Gastrocnemius medialis (tissue), 4 donors: Measurements from ENCODE around the gene PARVA. TPM values are rescaled to one million over a fixed set of nuclear protein-coding genes. Genes with fewer than 3 reads are reported as not detected.
A peak's percentile ranks its signal among the peaks of the same experiment; 100 is the strongest.

Source experiments
- ATAC-seq, 2 donors: fragments of 150-250 bp; one replicate each; pipeline ENCODE4 v1.9.1; 2016
- DNase-seq, 2 donors: peaks; one replicate each; pipeline ENCODE4 v3.0.0-alpha.2; 2019
- H3K27ac ChIP-seq, 4 donors: fragments of 200-600 bp; sonication (generic); 1 replicate in 1 of 4; 2 replicates in 3 of 4; pipeline ENCODE4 v1.5.1; 2016 to 2018; ENCODE audit warnings: mild to moderate bottlenecking in 2 of 4, moderate library complexity in 1 of 4
- H3K27me3 ChIP-seq, 3 donors: fragments of 200-600 bp; sonication (generic) in 2 of 3; 1 replicate in 1 of 3; 2 replicates in 2 of 3; pipeline versions ENCODE4 v1.5.1 to v1.6.0; 2016 to 2019; ENCODE audit warnings: mild to moderate bottlenecking in 1 of 3, moderate library complexity in 1 of 3
- H3K36me3 ChIP-seq, 2 donors: fragments of 200-600 bp; sonication (generic) in 1 of 2; one replicate each; pipeline ENCODE4 v1.5.1; 2017 to 2018
- H3K4me1 ChIP-seq, 2 donors: fragments of 200-600 bp; sonication (generic) in 1 of 2; one replicate each; pipeline ENCODE4 v1.5.1; 2016 to 2017; ENCODE audit warnings: mild to moderate bottlenecking in 2 of 2
- H3K4me3 ChIP-seq, 4 donors: fragments of 200-600 bp; sonication (generic) in 3 of 4; 1 replicate in 1 of 4; 2 replicates in 3 of 4; pipeline ENCODE4 v1.5.1; 2016 to 2019; ENCODE audit warnings: mild to moderate bottlenecking in 2 of 4
- H3K9me3 ChIP-seq, 3 donors: fragments of 200-600 bp; sonication (generic) in 2 of 3; 1 replicate in 1 of 3; 2 replicates in 2 of 3; pipeline ENCODE4 v1.5.1; 2016 to 2019
- POLR2A ChIP-seq, 2 donors: fragments of 450-650 bp; IDR thresholded peaks; one replicate each; pipeline ENCODE4 v1.6.1; 2017; ENCODE audit warnings: antibody characterized with exemption in 2 of 2, mild to moderate bottlenecking in 2 of 2, moderate library complexity in 2 of 2
- in situ Hi-C, 4 donors: fragments of 200-750 bp; cut with MboI; loops; one replicate each; pipeline versions ENCODE4 v1.15.0 to v1.8.0; 2017; ENCODE audit warnings: low sequenced_read_pairs in 4 of 4
- intact Hi-C: fragments of 100-400 bp; cut with DNase I; formaldehyde crosslinking; loops from one replicate; pipeline ENCODE4 v1.15.1; 2023; ENCODE audit warnings: low total_unique reads
- total RNA-seq, 4 donors: library from RNA; depleted of rRNA; stranded (reverse); fragments of >200 nt; gene quantifications; one replicate each; pipeline versions ENCODE4 v1.1.0 to v1.2.3, GENCODE V29; 2016
- TF ChIP-seq, protein P1 (sequence below), 5 experiments: fragments of 450-650 bp in 3 of 5; fragments of 200-600 bp in 2 of 5; sonication (generic) in 2 of 5; IDR thresholded peaks in 4 of 5; conservative IDR thresholded peaks in 1 of 5; 1 replicate in 4 of 5; 2 replicates in 1 of 5; pipeline ENCODE4 v1.5.1; 2016 to 2019; ENCODE audit warnings: antibody characterized with exemption in 5 of 5, mild to moderate bottlenecking in 3 of 5, moderate library complexity in 3 of 5

The PARVA gene
- total RNA-seq, 4 donors from 2014 or later: 4.4 to 9.7 (median 8.4) TPM

DNA sequence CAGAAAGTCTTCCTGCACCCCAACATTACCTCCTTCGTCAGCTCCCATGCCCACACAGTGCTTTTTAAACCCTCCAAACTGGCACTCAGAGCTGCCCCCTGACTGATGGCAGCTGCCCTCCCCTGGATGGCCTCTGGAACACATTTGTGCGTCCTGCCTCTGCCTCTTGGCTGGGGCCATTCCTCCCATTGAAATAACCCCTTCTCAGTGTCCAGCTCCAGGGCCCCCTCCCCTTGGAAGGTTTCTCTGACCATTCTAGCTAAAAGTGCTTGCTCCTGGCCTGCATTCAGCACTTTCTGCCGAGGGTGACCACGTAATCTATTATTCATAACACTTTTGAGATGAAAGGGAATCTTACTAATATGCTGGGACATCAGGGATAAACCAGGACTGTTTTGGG, 130.0 kb downstream of the PARVA start:
- Histone ChIP-seq H3K27me3 (no peaks in the 10 kb centered on the region), H3K27ac (peak overlapping the region in 3 of 4 donors; percentile 44 to 57 (median 49)), H3K36me3 (no peaks in the 10 kb centered on the region), H3K9me3 (no peaks in the 10 kb centered on the region), H3K4me3 (no peak overlapping the region), H3K4me1 (peaks cover 3 to 8% of the 10 kb centered on the region in 2 donors)
- no peak for DNase-seq
- intact Hi-C loops (loop anchor here (10.0 kb wide), 1 partner anchor 173 kb away; no protein-coding TSS in a partner anchor), in situ Hi-C loops (no loop called here)
- TF ChIP-seq POLR2A (IDR thresholded peaks at IDR 0.05): no peak
- TF ChIP-seq, protein P1, sequence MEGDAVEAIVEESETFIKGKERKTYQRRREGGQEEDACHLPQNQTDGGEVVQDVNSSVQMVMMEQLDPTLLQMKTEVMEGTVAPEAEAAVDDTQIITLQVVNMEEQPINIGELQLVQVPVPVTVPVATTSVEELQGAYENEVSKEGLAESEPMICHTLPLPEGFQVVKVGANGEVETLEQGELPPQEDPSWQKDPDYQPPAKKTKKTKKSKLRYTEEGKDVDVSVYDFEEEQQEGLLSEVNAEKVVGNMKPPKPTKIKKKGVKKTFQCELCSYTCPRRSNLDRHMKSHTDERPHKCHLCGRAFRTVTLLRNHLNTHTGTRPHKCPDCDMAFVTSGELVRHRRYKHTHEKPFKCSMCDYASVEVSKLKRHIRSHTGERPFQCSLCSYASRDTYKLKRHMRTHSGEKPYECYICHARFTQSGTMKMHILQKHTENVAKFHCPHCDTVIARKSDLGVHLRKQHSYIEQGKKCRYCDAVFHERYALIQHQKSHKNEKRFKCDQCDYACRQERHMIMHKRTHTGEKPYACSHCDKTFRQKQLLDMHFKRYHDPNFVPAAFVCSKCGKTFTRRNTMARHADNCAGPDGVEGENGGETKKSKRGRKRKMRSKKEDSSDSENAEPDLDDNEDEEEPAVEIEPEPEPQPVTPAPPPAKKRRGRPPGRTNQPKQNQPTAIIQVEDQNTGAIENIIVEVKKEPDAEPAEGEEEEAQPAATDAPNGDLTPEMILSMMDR (IDR thresholded peaks at IDR 0.05 in 4 of 5, conservative IDR thresholded peaks at IDR 0.05 in 1 of 5): no peak
- ATAC-seq: no peak

DNA sequence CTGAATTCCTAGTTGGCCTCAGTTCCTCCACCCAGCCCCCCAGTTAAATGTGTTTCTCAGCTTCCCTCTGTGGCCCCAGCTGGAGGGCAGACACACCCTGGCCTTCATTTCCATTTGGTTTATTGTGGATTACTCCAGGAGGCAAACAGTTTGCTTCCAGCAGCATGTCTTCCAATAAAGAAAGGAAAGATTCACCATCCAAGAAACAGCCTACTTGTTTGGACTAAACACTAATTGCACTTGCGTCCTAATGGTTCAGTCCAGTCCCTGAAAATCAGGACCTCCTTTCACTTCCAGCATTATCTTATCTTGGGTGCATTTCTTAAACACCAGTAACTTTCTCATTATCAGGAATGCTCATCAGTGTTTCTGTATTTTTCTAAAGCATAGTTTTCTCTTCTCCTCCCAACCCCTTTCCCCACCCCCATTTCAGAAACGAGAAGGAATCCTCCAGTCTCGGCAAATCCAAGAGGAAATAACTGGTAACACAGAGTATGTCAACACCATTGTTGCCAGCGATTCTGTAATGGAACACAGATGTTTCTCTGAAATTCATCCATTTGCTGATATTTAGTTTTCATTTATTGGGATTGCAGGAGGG, 130.9 kb downstream of the PARVA start:
- Histone ChIP-seq H3K4me1 (peaks cover 0 to under 1% of the 10 kb centered on the region in 2 donors), H3K4me3 (peak overlapping the region in 1 of 4 donors; percentile 13), H3K27ac (peak overlapping the region in 3 of 4 donors; percentile 44 to 57 (median 49)), H3K36me3 (no peaks in the 10 kb centered on the region), H3K27me3 (no peaks in the 10 kb centered on the region), H3K9me3 (no peaks in the 10 kb centered on the region)
- ATAC-seq (peak; percentile 69 to 76), DNase-seq (peak in 1 of 2 donors; percentile 22)
- no peak for TF ChIP-seq POLR2A (IDR thresholded peaks at IDR 0.05)
- TF ChIP-seq, protein P1 (IDR thresholded peaks at IDR 0.05 in 4 of 5, conservative IDR thresholded peaks at IDR 0.05 in 1 of 5): no peak
- intact Hi-C loops: loop anchor here (10.0 kb wide), 1 partner anchor 173 kb away; no protein-coding TSS in a partner anchor
- in situ Hi-C loops: no loop called here

DNA sequence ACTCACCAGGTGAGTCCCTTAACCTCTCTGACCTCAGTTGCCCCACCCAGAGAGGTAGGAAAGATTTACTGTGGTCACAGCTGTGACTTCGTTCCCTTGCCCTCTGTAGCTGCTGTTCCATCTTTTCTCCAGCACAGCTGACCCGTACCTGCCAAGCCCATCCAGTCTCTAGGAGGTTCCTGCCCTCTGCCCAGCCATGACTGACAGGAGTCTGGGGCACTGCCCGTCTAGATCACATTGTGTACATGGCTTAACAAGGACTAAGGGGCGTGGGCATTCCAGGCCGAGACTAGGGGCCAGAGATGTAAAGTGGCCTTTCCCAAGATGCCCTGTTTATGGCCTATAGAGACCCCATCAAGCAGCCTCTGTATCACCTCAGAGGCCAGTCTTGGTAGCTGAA, 132.0 kb downstream of the PARVA start:
- intact Hi-C loops (loop anchor here (10.0 kb wide), 1 partner anchor 175 kb away; no protein-coding TSS in a partner anchor), in situ Hi-C loops (no loop called here)
- TF ChIP-seq, protein P1 (IDR thresholded peaks at IDR 0.05 in 4 of 5, conservative IDR thresholded peaks at IDR 0.05 in 1 of 5): no peak
- no peak for TF ChIP-seq POLR2A (IDR thresholded peaks at IDR 0.05)
- ATAC-seq: no peak
- DNase-seq: no peak
- Histone ChIP-seq H3K9me3 (no peaks in the 10 kb centered on the region), H3K27ac (no peak overlapping the region), H3K27me3 (no peaks in the 10 kb centered on the region), H3K4me3 (no peak overlapping the region), H3K36me3 (no peaks in the 10 kb centered on the region), H3K4me1 (no peaks in the 10 kb centered on the region)

DNA sequence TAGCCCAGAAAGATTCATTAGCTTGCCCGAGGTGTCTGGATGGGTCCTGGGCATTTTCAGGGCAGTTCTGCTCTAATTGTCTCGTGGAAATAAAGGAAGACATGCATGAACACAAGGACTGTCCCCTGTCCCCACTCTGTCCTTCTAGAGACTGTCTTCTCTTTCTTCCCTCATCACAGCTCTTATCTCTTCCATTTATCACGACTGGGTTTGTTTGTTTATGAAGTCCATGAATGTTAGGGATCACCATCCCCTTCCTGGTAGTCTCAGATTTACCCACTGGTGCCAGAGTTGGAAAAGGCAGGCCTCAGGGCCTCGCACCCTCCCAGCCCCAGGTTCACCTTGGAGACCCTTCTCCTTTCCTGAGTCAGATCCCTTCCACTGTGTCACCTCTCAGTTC, 134.8 kb downstream of the PARVA start:
- no peak for TF ChIP-seq POLR2A (IDR thresholded peaks at IDR 0.05)
- TF ChIP-seq, protein P1 (IDR thresholded peaks at IDR 0.05 in 4 of 5, conservative IDR thresholded peaks at IDR 0.05 in 1 of 5): no peak
- no peaks in the 10 kb centered on the region for H3K36me3 ChIP-seq
- H3K9me3 ChIP-seq: no peaks in the 10 kb centered on the region
- H3K4me1 ChIP-seq: no peaks in the 10 kb centered on the region
- DNase-seq: no peak
- no peak overlapping the region for H3K27ac ChIP-seq
- in situ Hi-C loops (no loop called here), intact Hi-C loops (no loop called here)
- H3K4me3 ChIP-seq: no peak overlapping the region
- H3K27me3 ChIP-seq: no peaks in the 10 kb centered on the region
- no peak for ATAC-seq
